Stimulated activated CD8-positive, alpha-beta memory T cell treated with anti-CD3 and anti-CD28 coated beads, Interleukin-2, amount 100 ng/mL, for 48 hours (primary cell): ENCODE measurements around the gene IL5.
"Not testable (repeated sequence)": the region's sequence is repeated elsewhere in the genome, so short reads cannot be mapped to it uniquely, and the experiment has no call there.

Experiments
- DNase-seq, 2 donors: peaks; one replicate each; pipeline ENCODE4 v3.0.0-alpha.2; 2020; ENCODE audit warnings: low read depth in 2 of 2

Gene IL5

GRCh38 chr5:132530946-132531345, 12.4 kb downstream of the IL5 start:
- DNase-seq = no peak

- no peak for DNase-seq
Observed at GRCh38 chr5:132528866-132529634, 14.3 kb downstream of the IL5 start.

DNA sequence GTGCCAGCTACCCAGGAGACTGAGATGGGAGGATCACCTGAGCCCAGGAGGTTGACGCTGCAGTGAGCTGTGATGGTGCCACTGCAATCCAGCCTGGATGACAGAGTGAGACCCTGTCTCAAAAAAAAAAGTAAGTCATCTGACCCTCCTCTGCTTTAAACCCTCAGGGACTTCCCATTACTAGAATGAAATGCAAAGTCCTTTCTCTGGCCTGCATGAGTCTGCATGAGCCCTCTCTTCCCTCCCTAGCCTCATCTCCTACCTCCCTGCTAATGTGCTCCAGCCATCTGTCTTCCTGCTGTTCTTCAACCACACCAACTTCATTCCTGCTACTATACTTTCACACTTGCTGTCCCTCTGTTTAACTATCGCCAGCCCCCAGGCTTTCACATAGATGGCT, 15.3 kb downstream of the IL5 start:
- no peak for DNase-seq

DNA sequence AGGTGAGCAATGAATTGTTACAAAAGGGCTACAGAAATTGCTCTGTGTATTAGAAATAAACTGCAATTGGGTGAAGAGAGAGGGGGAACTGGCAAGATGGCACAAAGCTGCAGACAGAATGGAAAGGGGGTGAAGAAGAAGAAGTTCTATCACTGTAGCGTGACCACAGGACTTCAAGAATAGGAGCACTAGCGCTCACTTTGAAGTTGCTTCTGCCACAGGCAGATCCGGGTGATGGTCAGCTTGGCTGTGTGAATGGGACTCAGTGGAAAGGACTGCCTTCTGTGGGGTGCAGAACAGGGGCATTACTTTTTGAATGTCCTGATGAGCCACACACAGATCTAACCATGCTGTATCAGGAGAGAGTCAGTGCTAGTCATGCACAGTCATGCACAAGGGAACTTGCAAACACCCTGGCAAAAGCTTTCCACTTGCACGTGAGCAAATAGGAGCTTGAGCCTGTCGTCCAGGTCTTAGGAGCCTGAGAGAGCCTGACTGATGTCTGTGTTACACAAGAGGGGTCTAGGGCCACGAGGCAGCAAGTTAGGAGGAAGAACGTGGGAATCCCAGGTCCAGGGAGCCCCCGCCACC, 16.3 kb downstream of the IL5 start:
- no peak for DNase-seq

- peak; percentile 19 to 23 for DNase-seq
Observed at GRCh38 chr5:132526290-132526973, 16.9 kb downstream of the IL5 start.

DNA sequence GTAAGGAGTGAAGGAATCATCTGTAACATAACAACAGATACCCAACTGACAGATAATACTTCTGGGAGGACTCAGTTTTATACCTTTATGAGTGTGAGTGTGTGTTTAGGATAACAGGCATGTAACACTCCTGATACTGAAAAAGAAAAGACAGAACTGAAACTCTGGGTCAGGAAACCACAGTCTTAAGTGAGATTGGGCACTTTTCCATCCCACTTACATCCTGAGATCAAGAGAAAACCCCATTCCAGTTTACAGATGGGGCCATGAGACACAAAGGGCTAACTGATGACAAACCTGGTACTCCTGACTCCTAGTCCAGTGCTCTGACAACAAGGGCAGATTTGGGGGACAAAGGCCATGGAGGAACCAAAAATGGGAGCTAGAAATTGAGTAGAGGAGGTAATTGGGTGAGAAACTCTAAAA, 18.0 kb downstream of the IL5 start:
- DNase-seq = no peak

GRCh38 chr5:132524877-132525276, 18.4 kb downstream of the IL5 start:
- not testable (repeated sequence) for DNase-seq

- DNase-seq = not testable (repeated sequence)
Observed at GRCh38 chr5:132522067-132522466, 21.3 kb downstream of the IL5 start.

DNA sequence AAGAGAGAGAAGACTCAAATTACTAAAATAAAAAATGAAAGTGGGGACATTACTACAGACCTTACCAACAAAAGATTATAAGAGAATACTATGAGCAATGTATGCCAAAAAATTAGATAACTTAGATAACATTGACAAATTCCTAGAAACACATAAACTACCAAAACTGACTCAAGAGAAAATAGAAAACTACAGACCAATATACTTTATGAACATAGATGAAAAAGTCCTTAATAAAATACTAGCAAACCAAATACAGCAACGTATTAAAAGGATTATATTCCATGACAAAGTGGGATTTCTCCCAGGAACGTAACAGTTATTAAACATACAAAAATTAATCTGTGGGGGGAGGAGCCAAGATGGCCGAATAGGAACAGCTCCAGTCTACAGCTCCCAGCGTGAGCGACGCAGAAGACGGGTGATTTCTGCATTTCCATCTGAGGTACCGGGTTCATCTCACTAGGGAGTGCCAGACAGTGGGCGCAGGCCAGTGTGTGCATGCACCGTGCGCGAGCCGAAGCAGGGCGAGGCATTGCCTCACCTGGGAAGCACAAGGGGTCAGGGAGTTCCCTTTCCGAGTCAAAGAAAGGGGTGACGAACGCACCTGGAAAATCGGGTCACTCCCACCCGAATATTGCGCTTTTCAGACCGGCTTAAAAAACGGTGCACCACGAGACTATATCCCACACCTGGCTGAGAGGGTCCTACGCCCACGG, 29.5 kb downstream of the IL5 start:
- not testable (repeated sequence) for DNase-seq

- no peak for DNase-seq
Observed at GRCh38 chr5:132510076-132510475, 33.2 kb downstream of the IL5 start.

- no peak for DNase-seq
Observed at GRCh38 chr5:132506094-132506692, 37.1 kb downstream of the IL5 start.

DNA sequence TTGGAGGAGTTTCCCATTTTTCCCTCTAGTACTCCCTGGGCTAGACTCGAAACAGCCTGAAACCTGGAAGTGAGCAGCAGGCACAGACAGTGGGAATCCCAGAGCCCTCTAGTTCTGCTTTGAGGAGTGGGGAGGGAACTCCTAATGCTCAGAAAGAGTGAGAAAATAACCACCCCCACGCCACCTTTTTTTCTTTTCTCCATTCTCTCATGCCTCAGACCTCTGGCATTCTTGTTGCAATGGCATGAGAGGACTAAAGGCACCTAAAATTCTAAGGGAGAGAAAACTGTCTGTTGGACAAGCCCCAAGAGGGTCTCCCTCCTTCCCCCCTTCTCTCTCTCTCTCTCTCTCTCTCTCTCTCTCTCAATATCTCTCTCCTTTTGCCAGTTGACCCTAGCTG, 37.7 kb downstream of the IL5 start:
- no peak for DNase-seq

DNA sequence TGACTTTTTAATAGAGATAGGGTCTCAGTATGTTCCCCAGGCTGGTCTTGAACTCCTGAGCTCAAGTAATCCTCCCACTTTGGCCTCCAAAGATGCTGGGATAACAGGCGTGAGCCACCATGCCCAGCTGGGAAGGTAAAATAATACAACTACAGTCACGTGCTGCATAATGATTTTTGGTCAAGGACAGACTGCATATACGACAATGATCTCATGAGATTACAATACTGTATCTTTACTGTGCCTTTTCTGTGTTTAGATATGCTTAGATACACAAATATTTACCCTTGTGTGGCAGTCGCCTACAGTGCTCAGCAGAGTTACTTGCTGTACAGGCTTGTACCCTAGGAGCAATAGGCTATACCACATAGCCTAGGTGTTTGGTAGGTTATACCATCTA, 38.6 kb downstream of the IL5 start:
- DNase-seq = no peak

- DNase-seq = no peak
Observed at GRCh38 chr5:132503244-132503643, 40.1 kb downstream of the IL5 start.

DNA sequence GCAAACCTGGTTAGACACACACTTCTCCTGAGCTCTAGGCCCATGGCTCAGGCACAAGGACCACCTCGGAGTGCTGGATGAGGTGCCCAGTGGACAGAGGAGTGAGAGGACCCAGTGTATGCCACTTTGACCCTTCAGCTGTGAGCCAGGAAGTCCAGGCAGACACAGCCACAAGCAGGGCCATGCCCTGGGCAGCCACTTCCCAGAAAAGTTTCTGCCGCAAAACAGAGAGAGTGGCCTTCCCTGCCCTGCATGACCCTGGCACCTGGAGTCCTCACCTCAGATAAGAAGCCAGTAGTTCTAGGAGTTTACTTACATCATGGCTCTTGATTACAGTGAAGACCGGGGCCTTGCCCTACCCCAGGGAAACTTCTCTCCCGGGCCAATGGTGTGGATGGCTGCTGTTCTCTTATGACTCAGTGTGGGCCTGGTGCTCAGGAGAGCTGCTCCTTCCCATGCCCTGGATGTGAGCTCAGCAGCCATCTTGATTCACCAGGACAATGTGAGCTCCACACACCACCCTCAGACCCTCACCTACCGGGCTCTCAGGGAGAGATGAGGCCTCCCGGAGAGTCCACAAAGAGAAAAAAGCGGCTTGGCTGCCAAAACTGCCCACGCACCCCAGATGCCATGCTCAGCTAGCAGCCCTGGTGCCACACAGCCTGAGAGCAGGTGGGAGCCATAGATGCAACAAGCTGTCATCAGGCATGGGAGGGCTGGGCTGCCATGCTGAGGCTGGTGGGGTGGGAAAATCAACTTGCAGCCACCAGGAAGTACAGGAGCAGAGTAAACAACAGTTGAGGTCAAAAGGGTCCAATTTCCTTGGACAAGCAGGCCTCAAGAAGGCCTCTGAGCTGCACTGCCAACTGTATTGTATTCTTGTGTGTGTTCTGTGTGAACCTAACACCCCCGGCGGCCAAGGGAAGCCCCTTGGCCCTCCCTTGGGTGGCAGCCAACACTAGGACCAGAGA, 41.1 kb downstream of the IL5 start:
- no peak for DNase-seq

- DNase-seq = no peak
Observed at GRCh38 chr5:132501629-132501956, 41.7 kb downstream of the IL5 start.

DNA sequence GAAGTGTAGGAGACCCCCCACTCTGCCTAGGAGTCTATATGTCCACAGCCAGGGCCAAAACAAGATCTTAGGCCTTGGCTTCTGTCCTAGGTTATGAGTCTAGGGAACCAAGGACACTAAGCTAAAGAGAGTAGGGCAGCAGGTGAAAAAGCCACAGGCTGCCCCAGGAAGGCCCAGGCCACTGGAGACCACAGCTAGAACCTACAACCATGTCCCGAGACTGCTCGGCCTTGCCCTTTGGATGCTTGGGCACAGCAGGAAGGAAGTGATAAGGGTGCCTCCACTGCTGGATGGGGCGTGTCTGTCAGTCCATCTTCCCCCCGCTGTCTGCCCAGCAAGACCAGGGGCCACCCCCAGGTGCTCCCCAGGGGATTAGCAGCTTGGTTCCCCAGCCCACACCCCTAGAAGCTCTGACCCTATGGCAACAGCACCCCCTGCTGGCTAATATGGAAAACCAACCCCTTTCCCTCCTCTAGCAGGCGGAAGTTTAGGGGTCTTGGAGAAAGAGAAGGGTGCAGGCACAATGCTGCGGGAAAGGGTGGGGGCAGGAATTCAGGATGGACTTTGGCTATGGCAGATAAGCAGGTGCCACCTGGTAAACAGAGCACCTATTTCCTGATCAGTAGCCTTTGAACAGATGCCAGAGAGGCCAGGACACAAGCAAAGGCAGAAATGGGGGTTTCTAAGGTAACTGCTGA, 42.2 kb downstream of the IL5 start:
- DNase-seq = peak; percentile 48 to 55

DNA sequence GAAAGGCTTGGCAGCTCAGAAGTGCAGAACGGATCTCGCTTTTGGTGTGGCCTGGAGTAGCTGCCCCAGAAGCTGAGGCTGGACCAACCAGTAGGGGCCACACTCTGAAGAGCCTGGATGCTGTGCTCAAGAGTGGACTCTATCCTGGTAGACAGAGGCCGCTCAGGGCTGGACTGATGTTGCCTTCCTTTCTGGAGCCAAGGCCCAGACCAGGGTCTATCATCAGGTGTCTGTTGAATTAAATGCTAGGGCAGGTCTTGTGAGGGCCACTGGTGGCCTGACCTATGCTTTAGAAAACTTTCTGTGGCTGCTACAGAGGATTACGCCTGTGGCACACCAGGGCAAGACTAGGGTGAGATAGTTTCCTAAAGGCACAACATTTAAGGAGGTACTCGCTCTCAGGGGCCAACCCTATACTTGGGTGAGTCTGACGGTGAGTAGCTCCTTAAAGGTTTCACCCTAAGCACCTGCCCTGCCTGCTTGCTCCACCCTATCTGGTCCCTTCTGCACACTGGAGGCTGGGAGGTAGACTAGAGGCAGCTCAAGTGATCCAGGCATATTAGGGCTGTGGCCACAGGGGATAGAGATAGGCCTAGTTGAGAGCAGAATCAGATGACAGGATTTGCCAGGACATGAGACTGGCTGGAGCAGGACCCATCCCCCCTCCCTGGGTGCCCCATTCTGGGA, 42.9 kb downstream of the IL5 start:
- no peak for DNase-seq

DNA sequence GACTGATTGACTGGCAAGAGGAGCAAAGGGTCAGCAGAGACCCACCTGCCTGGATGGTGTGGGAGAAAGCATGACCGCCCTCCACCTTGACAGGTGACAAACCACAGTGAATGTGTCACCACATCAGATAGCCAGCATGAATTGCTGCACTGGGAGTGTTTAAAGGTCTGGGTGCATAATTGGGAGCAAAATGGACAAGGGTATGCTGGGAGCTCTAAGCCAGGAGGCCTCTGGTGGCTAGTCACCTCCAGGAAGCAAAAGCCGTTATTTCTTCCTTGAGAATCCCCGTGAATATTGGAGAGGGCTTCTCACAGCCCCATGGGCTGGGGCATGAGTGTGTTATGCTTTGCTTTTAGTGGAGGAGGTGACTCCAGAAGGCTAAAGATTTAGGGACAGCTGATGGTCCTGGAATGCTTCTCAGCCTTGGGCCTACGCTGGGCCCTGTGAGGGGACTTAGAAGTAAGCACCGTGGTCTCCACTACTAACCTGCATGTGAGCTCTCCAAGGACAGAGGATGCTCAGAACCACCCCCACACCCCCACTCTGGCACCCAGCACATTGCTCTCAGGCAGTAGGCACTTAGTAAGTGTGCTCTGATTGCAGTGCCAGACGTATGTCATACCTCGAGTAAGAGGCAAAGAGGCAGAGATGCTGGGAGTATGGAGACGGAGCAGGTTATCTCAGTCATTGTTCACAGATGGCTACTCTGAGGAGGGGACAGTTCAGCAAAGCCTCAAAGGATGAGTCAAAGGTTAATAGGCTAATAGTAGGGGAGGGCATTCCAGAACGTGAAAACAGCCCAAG, 43.7 kb downstream of the IL5 start:
- no peak for DNase-seq
